NCI-H1694 treated with DMSO at 0.1 percent for 48 hours (cell line): ENCODE measurements around the gene GNE.
"Not testable (repeated sequence)": the region's sequence is repeated elsewhere in the genome, so short reads cannot be mapped to it uniquely, and the experiment has no call there.

ENCODE experiments used
- DNase-seq: peaks from one replicate; lab custom pipeline; 2025; lab: John Stamatoyannopoulos, UW

GNE gene

DNA sequence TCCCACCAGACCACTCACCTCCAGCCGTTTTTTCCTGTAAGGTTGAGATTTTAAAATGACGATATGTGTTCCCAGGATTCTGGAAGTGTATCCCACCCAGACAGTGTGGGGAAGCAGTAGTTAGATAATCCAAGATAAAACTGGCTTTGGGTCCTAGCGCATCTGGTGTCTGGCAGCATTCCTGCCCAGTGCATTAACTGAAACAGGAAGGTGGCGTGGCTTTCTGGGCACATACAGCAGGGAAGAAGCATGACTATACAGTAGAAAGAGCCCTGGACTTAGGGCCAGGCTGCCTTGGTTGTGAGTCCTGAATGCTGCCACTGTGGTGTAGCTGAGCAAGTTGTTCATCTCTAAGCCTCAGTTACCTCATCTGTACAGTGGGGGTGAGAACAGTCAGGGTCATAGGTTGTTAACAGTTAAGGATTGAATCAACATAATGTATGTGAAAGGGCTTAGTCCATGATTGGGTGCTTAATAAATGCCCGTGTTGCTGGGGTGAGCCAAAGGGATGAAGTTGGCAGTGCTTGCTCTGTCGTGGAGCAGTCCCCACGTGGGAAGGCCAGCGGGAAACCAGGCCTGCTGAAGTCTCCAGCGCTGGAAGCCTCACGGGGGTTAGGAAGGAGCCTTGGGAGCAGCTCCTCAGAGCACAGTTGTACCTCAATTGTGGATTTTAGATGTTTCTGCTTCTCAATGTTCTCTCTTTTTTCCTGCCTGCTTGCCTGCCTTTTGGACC lies 49.6 kb downstream of the GNE start:
- DNase-seq, result no peak

DNA sequence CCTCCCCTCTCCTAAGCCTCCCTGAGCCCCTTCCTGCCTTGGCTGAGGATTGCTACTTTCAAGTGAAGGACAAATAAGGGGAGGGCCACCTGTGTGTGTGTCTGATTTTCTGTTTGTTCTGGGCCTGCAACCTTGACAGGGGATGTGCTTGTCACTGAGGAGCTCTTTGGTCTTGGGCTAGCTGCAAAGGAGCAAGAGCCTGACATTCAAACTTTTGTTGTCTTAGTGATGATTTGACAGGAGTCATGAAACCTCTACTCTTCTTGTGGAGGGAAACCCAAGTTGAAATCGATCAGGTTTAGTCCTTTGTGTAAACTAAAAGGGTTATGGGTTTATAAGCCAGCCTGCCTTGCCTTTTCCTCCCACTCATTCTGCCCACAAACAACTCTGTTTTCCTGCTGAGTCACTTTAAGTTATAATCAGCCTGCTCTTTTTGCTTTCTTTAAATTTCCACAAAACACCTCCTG lies 50.7 kb downstream of the GNE start:
- DNase-seq, result no peak

DNA sequence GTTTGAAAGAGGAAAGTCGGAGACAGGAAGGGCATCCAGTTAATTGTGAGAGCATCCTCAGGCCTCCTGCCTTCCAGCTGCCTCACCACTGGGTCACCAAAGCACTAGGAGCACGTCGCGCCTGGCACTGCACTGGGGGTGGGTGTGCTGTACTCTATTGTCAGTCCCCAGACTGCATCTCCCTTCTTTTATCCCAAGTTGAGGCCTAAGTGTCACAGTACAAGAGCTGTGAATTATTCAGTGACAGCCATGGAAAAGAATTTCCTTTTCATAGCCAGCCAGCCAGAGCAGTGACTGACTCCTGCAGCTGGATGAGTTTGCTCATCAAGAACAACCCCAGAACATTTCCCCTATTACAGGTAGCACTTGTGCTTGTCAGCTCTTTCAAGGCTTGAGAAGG lies 51.2 kb downstream of the GNE start:
- DNase-seq, result no peak

DNA sequence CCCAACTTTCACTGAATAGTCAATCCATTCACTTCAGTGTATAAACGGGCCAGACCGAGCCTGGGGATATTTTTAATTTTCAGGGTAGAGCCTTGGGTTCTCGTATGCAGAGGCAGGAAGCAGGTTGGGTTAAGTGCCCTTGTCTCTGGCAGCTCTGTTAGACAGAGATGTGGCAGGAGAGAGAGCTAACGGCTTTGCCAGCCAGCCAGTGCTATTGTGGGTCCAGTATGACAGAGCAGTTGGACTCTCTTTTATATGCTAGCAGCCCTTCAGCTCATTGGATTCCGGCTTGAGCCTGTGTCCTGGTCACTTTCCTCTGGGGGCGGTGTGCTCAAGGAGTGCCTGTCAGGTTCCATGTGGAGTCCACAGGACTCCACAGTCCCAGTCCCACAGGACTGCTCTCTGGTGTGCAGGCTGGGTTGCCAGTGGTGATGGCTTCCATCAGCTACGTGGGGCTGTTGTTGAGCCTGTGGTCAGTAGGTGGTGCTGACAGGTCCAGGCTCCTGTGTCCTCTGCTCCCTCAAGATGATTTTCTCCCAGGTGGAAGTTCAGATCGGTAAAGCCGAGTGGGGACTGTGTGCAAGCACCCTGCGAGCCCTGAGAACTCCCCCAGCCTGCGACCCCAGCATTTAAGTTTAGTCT lies 53.2 kb downstream of the GNE start:
- no peak for DNase-seq

DNA sequence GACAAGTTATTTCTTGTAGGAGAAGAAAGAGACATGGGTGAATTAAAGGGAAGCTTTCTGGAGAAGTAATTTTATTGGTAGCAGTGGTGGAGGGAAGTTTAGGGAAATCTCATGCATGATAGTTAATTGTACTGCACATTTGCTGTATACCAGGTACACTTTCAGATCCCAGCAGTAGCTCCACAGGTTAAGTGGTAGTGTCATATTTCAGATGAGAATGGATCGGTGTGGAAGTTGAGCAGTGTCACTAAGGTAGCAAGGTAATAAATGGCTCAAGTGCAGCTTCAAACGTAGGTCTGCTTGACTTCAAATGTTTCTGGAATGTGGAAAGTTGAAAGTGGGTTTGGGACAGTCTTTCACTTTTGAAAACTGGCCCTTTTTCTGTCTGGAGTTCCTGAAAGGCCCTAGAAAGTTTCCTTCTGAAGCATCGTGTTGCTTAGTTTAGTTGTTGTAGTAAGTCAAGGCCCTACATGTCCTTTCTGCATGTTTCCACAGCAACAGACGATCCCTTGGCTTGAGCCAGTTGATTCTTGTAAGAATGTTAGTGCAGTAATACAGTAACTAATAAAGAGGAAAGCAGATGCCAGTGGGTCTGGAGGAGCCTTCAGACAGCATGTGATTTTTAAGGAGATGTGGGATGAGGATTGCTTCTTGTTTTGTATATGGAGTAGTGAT lies 63.8 kb downstream of the GNE start:
- DNase-seq, result no peak

DNA sequence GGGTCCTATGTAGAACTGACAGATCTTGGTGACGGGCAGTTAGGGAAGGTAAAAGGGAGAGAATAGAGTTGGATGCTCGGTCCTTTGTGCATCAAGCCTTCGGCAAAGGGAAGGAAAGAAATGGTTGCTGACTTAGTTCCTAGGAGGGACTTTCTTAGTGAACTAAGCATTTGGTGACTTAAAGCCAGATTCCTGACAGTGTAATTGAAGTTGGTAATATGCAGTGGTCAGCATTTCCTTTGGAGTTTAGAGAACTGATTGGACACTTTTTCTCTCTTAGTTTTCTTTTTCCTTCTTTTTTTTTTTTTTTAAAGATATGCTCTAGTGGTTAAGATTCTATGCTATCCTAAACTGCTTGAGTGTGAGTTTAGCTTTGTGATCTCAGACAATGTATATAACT lies 65.2 kb downstream of the GNE start:
- DNase-seq, result no peak

DNA sequence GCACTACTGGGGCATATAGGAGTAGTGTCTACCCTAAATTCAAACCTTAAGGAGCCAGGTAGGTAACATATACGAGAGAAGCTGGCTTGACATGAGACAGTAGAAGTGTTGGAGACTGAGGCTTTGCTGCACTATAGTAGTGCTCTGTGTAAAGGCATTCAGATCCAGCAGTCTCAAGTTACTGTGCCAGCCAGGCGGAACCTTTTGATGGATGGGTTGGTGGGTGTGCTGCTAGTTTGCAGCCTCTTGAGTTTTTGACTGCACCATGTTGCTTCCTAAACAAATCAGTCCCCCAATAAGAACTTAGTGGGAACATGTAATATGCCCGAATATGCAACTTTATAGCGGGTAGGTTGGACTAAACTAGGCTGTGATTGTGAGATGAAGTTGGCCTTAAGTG lies 66.1 kb downstream of the GNE start:
- no peak for DNase-seq

DNA sequence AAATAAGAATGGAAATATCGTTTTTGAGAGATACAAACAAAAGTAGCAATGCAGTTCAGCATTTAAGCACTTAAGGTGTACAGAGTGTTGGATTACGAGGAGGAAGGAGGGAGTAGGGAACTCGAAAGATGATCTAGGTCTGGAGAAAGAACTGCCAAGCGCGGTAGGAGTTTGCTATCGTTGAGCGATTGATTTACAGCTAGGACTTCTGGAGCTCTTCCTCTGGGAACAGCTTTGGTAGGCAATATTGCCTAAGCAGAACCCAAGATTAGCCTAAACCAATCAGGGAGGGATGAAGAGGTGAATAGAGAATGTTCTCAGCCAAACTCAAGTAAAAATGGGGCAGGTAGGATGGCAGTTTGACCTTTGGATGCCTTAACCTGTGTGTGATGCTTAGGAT lies 66.6 kb downstream of the GNE start:
- DNase-seq, result no peak

DNA sequence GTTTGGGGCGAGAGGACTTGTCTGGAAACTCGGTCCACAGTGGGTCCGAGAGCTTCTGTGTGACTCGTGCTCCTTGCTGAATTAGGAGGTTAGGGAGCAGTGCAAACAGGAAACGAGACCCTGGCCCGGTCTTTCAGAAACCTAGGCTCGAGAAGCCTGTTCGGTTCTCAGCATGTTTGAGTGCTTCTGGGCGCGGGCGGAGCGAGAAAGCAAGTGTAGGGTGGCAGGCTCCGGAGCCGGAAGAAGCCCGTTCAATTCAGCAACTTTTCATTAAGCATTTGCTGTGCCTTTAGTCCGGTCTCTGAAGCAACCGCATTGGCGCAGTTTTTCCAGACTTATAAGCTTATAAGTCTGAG lies 67.0 kb downstream of the GNE start:
- no peak for DNase-seq

DNA sequence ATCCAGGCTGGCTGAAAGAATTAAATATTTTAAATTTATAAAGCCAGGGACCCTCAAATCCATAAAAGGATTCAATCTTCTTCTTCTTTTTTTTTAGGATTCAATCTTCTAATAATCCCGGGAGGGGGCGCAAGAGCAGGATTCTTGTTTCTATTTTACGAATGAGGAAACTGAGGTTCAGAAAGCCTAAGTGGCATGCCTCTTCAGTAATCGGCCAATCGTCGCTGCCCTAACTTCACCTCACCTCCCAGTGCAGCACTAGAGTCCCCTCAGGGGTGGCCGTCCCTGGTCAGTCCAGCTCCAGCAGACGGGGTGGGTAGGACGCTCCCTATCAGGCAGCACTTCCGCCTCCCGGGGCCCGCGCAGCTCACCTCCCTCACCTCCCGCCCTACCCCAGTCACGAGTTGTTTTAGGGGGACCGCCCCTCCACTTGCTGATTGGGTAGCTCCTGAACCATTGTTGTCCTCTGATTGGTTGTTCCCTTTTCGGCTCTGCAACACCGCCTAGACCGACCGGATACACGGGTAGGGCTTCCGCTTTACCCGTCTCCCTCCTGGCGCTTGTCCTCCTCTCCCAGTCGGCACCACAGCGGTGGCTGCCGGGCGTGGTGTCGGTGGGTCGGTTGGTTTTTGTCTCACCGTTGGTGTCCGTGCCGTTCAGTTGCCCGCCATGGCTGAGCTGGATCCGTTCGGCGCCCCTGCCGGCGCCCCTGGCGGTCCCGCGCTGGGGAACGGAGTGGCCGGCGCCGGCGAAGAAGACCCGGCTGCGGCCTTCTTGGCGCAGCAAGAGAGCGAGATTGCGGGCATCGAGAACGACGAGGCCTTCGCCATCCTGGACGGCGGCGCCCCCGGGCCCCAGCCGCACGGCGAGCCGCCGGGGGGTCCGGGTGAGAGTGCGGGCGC lies 67.6 kb downstream of the GNE start, which contains the start of gene CLTA:
Gene CLTA (plus strand): TSS at position 534 of the 902 bp plus-strand sequence. CDS start 136 bp downstream, at position 670.
- DNase-seq, result peak; percentile 99

DNA sequence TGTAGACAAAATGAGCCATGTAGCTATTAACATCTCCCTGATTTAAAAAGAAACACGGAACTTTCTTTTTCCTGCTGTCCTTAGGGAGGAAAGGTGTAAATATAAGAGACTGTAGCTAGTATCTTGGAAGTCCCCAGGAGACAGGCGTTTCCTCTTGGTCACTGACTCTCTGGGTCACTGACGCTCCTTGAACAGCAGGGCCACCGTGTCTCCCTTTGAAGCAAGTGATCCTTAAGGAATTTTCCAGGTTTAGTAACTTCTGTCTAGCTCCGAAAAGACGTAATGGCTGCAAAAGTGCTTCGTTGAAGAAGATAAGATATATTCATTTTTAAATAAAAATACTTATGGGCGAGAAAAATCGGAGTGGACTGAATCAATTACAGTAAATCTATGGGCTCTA lies 68.3 kb downstream of the GNE start:
- no peak for DNase-seq

DNA sequence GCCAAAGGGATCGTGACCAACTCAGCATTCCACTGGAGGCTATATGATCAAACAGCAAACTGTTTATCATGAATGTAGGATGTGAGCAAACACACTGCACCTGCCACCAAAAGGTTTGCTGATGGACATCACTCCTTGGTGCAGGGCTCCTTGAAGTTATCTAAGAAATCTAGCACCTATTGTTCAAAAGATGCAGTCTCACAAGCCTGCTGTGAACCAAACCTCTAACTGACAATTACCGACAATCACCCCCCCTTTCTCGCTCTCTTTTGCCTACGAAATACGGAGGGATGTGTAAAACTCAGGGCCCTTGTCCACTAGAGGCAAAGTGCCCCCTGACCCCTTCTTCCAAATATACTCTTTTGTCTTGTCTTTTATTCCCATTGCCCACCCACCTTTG lies 70.0 kb downstream of the GNE start:
- no peak for DNase-seq

DNA sequence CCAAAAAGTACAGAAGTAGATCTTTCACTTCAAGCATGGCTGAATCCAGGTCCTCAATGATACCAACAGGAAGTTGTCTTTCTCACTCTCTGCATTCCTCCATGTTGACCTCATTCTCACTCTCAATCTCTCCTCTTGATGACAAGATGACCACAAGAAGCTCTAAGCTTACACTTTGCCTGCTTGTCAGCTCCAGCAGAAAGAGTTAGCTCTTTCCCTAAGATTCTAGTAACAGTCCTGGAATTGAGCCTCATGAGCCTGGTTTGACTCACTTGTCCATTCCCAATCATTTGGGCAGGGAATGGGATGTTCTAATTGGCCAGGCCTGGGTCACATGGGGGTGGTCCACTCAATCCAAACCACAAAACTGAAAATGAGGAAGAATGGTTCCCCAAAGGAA lies 70.8 kb downstream of the GNE start:
- no peak for DNase-seq

DNA sequence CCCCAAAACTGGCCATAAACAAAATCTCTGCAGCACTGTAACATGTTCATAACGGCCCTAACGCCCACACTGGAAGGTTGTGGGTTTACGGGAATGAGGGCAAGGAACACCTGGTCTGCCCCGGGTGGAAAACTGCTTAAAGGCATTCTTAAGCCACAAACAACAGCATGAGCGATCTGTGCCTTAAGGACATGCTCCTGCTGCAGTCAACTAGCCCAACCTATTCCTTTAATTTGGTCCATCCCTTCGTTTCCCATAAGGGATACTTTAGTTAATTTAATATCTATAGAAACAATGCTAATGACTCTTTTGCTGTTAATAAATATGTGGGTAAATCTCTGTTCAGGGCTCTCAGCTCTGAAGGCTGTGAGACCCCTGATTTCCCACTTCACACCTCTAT lies 78.0 kb downstream of the GNE start:
- DNase-seq, result not testable (repeated sequence)

DNA sequence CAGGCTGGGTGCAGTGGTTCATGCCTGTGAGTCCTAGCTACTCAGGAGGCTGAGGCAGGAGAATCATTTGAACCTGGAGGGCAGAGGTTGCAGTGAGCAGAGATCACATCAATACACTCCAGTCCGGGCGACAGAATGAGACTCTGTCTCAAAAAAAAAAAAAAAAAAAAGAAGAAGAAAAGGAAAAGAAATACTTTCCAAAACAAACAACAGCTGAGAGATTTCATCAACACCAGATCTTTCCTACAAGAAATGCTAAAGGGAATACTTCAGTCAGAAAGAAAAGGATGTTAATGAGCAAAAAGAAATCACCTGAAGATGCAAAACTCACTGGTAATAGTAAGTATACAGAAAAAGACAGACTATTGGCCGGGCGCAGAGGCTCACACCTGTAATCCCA lies 80.7 kb downstream of the GNE start:
- DNase-seq, result no peak

DNA sequence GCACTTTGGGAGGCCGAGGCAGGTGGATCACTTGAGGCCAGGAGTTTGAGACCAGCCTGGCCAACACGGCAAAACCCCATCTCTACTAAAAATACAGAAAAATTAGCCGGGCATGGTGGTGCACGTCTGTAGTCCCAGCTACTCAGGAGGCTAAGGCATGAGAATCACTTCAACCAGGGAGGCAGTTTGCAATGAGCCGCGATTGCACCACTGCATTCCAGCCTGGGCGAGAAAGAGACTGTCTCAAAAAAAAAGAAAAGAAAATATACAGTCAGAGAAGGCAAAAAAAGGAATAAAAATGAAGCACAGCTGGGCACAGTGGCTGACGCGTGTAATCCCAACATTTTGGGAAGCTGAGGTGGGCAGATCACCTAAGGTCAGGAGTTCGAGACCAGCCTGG lies 81.8 kb downstream of the GNE start:
- not testable (repeated sequence) for DNase-seq

DNA sequence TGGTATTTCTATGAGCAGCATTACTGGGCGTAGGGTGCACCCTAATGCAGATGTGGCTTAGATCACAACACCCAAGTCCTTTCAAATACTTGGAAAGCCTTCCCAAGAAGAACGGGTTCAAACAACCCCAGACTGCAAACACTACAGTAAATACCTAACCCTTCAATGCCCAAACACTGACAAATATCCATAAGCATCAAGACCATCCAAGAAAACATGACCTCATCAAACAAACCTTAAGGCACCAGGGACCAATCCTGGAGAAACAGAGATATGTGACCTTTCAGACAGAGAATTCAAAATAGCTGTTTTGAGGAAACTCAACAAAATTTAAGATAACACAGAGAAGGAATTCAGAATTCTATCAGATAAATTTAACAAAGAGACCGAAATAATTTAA lies 83.0 kb downstream of the GNE start:
- DNase-seq, result not testable (repeated sequence)

DNA sequence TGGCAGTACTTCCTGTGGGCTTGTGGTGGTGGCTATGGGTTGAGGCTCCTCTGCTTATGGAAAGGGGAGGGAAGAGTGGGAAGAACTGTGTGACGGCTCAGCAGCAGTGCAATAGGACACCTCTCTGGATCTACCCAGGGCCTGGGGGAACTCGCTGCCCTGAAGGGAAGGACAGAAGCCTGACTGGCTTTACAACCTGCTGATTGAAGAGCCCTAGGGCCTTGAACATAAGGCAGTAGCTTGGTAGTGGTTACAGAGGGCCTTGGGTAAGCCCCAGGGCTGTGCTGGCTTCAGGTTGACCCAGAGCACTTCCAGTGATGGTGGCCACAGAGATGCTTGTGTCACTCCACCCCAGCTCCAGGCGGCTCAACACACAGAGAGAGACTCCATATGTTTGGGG lies 83.5 kb downstream of the GNE start:
- DNase-seq, result no peak

DNA sequence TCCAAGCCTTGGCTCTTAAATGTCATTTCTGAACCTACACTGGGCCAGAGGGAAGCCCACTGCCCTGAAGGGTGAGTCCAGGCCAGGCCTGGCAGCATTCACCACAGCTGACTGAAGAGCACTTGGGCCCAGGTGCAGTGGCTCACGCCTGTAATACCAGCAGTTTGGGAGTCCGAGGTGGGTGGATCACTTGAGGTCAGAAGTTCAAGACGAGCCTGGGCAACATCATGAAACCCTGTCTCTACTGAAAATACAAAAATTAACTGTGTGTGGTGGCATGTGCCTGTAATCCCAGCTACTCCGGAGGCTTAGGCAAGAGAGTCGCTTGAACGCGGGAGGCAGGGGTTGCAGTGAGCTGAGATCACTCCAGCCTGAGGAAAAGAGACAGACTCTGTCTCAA lies 84.0 kb downstream of the GNE start:
- no peak for DNase-seq

DNA sequence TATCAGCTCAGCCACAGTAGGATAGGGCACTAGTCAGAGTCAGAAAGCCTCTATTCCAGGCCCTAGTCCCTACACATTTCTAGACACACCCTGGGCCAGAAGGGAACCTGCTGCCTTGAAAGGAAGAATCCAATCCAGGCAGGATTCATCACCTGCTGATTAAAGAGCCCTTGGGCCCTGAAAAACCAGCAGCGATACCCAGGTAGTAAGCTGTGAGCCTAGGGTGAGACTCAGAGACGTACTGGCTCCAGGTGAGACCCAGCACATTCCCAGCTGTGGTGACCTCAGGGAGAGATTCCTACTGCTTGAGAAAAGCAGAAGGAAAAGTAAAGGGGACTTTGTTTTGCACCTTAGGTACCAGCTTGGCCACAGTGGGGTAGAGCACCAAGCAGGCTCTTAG lies 84.4 kb downstream of the GNE start:
- no peak for DNase-seq

DNA sequence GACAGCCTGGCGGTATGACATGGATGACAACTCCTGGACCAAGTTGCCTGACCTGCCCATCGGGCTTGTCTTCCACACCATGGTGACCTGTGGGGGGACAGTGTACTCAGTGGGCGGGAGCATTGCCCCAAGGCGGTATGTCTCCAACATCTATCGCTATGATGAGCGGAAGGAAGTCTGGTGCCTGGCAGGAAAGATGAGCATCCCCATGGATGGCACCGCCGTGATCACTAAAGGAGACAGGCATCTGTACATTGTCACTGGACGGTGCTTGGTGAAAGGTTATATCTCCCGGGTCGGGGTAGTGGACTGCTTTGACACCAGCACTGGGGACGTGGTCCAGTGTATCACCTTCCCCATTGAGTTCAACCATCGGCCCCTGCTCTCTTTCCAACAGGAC lies 87.7 kb downstream of the GNE start:
- DNase-seq, result no peak

DNA sequence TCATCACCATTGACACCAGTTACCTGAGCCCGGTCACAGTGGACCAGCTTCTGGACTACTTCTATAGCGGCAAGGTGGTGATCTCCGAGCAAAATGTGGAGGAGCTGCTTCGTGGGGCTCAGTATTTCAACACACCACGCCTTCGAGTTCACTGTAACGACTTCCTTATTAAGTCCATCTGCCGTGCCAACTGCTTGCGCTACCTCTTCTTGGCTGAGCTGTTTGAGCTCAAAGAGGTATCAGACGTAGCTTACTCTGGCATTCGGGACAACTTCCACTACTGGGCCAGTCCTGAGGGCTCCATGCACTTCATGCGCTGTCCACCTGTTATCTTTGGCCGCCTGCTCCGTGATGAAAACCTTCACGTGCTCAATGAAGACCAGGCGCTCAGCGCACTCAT lies 88.5 kb downstream of the GNE start:
- no peak for DNase-seq
